Measurements from ENCODE around the gene TMEM270.
A peak's percentile ranks its signal among the peaks of the same experiment; 100 is the strongest.

TMEM270 gene

DNA sequence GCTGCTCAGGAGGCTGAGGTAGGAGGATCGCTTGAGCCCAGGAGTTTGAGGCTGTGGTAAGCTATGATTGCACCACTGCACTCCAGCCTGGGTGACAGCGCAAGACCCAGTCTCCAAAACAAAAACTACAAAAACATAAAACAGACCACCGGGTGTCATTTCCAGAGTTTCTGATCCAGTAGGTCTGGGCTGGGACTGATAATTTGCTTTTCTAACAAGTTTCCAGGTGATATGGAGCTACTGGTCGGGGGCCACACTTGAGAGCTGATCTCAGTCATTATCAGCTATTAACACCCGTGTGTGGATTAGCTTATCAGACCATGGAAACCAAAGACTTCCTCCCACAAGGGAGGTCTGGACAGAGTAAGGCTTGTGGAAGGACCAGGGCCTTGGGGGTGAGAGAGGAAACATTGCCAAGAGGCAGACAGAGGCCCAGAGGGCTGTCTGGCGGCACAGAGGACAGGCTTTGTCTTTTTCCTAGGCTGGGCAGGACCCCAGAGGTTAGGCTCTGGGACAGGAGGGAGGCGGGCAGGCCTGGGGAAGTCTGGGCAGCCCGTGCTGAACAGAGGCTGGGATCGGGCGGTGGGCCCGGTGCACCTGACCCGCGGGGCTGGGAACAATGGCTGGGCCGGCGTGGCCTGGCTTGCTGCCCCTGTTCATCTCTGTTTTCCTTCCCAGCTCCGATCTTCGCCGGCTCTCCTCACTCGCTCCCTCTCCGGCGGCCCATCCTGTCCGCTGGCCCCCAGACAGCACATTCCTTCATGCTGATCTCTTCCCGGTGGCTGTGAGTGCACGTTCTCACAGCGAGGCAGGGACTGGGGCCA lies 25.2 kb downstream of the TMEM270 start:
- no peak for TF ChIP-seq ELF4 (IDR thresholded peaks at IDR 0.05)
- TF ChIP-seq FOXM1 (IDR thresholded peaks at IDR 0.05; ENCODE audit: borderline replicate concordance) = no peak
- TF ChIP-seq ZNF384 (IDR thresholded peaks at IDR 0.05) = no peak
- no peak for TF ChIP-seq L3MBTL2 (conservative IDR thresholded peaks at IDR 0.05)
- TF ChIP-seq ARNT (IDR thresholded peaks at IDR 0.05) = no peak
- no peak for TF ChIP-seq HDGF (IDR thresholded peaks at IDR 0.05; ENCODE audit: borderline replicate concordance)
- no peak for TF ChIP-seq FOXK2 (IDR thresholded peaks at IDR 0.05)
- TF ChIP-seq, protein P1, sequence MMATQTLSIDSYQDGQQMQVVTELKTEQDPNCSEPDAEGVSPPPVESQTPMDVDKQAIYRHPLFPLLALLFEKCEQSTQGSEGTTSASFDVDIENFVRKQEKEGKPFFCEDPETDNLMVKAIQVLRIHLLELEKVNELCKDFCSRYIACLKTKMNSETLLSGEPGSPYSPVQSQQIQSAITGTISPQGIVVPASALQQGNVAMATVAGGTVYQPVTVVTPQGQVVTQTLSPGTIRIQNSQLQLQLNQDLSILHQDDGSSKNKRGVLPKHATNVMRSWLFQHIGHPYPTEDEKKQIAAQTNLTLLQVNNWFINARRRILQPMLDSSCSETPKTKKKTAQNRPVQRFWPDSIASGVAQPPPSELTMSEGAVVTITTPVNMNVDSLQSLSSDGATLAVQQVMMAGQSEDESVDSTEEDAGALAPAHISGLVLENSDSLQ (IDR thresholded peaks at IDR 0.05) = no peak
- TF ChIP-seq BHLHE40 (IDR thresholded peaks at IDR 0.05; ENCODE audit: borderline replicate concordance) = no peak
- no peak for TF ChIP-seq FOXA1 (IDR thresholded peaks at IDR 0.05)
- TF ChIP-seq SUZ12 (IDR thresholded peaks at IDR 0.05) = no peak
- TF ChIP-seq CTBP1 (IDR thresholded peaks at IDR 0.05; ENCODE audit: borderline replicate concordance) = no peak
- TF ChIP-seq SP1 (IDR thresholded peaks at IDR 0.05) = no peak
- no peak for TF ChIP-seq TARDBP (IDR thresholded peaks at IDR 0.05)
- no peak for TF ChIP-seq NFRKB (IDR thresholded peaks at IDR 0.05)
- TF ChIP-seq LEF1 (IDR thresholded peaks at IDR 0.05; ENCODE audit: borderline replicate concordance) = no peak
- DNase-seq (ENCODE audit: extremely low spot score) = no peak
- CTCF ChIA-PET = no interaction called here
- POLR2A ChIA-PET = no interaction called here

DNA sequence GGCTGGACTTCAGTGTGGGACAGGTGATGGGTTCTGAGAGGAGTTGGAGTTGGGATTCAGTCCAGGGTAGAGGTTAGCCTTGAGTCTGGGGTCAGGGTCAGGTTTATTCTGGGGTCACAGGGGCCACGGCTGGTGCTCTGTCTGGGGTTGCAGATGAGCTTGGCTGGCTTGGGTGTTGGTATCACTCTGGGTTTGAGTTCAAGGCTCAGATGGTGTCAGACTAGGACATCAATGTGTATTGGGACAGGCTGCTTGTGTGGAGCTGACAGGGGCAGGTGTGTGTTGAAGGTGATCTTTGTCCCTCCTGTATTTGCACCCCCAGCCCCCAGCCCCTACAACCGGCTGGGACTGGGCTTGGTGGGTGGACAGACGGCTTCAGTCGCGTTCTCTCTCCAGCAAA lies 26.8 kb downstream of the TMEM270 start:
- ChIA-PET CTCF (no interaction called here), POLR2A (no interaction called here)
- no peak for DNase-seq (ENCODE audit: extremely low spot score)
- TF ChIP-seq SP1 (IDR thresholded peaks at IDR 0.05) = no peak
- TF ChIP-seq TARDBP (IDR thresholded peaks at IDR 0.05) = no peak
- no peak for TF ChIP-seq NFRKB (IDR thresholded peaks at IDR 0.05)
- no peak for TF ChIP-seq LEF1 (IDR thresholded peaks at IDR 0.05; ENCODE audit: borderline replicate concordance)
- no peak for TF ChIP-seq FOXK2 (IDR thresholded peaks at IDR 0.05)
- TF ChIP-seq ARNT (IDR thresholded peaks at IDR 0.05) = no peak
- no peak for TF ChIP-seq BHLHE40 (IDR thresholded peaks at IDR 0.05; ENCODE audit: borderline replicate concordance)
- no peak for TF ChIP-seq ZNF384 (IDR thresholded peaks at IDR 0.05)
- TF ChIP-seq FOXM1 (IDR thresholded peaks at IDR 0.05; ENCODE audit: borderline replicate concordance) = no peak
- no peak for TF ChIP-seq SUZ12 (IDR thresholded peaks at IDR 0.05)
- TF ChIP-seq ELF4 (IDR thresholded peaks at IDR 0.05) = no peak
- TF ChIP-seq FOXA1 (IDR thresholded peaks at IDR 0.05) = no peak
- TF ChIP-seq L3MBTL2 (conservative IDR thresholded peaks at IDR 0.05) = no peak
- no peak for TF ChIP-seq CTBP1 (IDR thresholded peaks at IDR 0.05; ENCODE audit: borderline replicate concordance)
- TF ChIP-seq, protein P1 (IDR thresholded peaks at IDR 0.05) = no peak
- no peak for TF ChIP-seq HDGF (IDR thresholded peaks at IDR 0.05; ENCODE audit: borderline replicate concordance)

DNA sequence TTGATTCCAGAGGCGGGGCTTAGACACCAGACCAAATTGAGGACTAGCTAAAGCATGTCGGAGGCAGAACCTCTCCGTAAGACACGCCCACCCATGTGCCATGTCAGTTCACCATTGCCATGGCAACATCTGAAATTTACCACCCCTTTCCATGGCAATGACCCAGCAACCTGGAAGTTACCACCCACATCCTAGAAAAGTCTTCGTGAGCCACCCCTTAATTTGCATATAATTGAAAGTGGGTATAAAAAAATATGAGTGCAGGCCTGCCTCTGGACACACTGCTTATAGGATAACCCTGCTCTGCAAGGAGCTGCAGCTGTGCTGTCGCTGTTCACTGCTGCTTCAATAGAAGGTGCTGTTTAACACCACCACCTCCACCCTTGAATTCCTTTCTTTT lies 28.0 kb downstream of the TMEM270 start:
- ChIA-PET POLR2A (no interaction called here), CTCF (no interaction called here)
- no peak for DNase-seq (ENCODE audit: extremely low spot score)
- TF ChIP-seq ARNT (IDR thresholded peaks at IDR 0.05) = no peak
- no peak for TF ChIP-seq CTBP1 (IDR thresholded peaks at IDR 0.05; ENCODE audit: borderline replicate concordance)
- no peak for TF ChIP-seq BHLHE40 (IDR thresholded peaks at IDR 0.05; ENCODE audit: borderline replicate concordance)
- TF ChIP-seq FOXM1 (IDR thresholded peaks at IDR 0.05; ENCODE audit: borderline replicate concordance) = no peak
- TF ChIP-seq, protein P1 (IDR thresholded peaks at IDR 0.05) = peak; percentile 80
- TF ChIP-seq SUZ12 (IDR thresholded peaks at IDR 0.05) = no peak

DNA sequence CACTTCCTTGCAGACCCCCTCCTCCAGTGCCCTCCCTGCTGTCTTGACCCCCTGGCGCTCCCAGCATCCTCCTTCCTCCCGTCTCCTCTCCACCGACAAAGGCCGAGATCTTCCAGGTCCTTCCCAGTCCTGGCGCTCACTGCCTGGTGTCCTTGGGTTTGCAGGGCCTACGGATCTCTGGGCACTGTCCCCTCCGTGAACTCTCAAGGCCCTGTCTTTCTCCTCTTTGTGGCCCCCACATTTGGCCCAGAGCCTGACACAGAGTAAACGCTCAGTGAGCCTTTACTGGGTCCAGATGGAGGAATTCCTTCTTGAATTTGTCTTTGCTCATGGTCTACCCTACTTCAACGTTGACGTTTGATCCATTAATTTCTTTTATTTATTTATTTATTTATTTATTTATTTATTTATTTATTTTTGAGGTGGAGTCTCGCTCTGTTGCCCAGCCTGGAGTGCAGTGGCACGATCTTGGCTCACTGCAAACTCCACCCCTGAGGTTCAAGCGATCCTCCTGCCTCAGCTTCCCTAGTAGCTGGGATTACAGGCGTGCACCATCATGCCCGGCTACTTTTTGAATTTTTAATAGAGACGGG lies 29.7 kb downstream of the TMEM270 start:
- ChIA-PET CTCF (no interaction called here), POLR2A (no interaction called here)

DNA sequence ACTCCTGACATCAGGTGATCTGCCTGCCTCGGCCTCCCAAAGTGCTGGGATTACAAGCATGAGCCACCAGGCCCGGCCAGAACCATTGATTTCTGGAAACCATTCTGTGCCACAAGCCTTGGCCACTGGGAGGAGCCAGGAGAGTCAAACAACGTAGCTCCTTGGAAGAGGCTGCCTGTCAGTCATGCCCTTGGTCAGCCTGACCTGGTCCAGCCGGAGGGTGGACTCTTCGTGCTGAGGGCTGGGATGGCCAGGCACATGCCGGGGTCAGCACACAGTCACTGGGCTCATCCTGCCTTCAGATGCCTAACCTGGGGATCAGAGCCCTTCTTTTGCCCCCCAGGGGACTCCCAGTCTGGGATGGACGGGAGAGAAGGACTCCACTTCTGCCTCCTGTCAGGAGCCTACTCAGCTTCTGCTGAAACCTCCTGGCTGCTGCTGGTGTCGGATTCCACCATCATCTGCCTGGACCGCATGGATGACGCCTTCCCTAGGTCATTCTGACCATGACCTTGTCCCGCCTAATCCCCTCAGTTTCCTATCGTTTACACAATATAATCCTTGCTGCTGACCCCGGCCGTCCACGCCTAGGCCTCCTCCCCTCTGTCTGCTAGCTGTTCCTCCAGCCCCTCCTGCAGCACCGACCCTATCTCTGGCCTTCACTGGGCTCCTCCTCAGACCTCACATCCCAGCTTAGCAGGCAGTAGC lies 30.4 kb downstream of the TMEM270 start:
- ChIA-PET CTCF (interaction anchor here (1.2 kb wide), 1 partner anchor 10 kb away, joined by 7 read pairs; no protein-coding TSS in a partner anchor), POLR2A (interaction anchor here (0.6 kb wide), 1 partner anchor 31 kb away, joined by 3 read pairs; no protein-coding TSS in a partner anchor)
- DNase-seq (ENCODE audit: extremely low spot score) = no peak
- TF ChIP-seq SP1 (IDR thresholded peaks at IDR 0.05) = no peak
- TF ChIP-seq, protein P1 (IDR thresholded peaks at IDR 0.05) = peak; percentile 82

More for the DNA sequence above, 29.7 kb downstream of the TMEM270 start:
- TF ChIP-seq LEF1 (IDR thresholded peaks at IDR 0.05; ENCODE audit: borderline replicate concordance) (no peak), TARDBP (IDR thresholded peaks at IDR 0.05) (no peak)
- DNase-seq (ENCODE audit: extremely low spot score) = no peak

Data from HEK293T (cell line).